ENCODE data around the gene IL15RA.

GRCh38 chr10:5985029-5985428 is 7.7 kb upstream of the IL15RA start:
- TF ChIP-seq CTCF (IDR thresholded peaks at IDR 0.05; ENCODE audit: extremely low read depth in 1 of 2, insufficient read depth in 1 of 2, low read depth in 1 of 2, low read length in 2 of 2) (no peak), POLR2A (IDR thresholded peaks at IDR 0.05; ENCODE audit: low read depth, low read length) (no peak), MAX (IDR thresholded peaks at IDR 0.05; ENCODE audit: insufficient read depth, insufficient read length) (no peak), EZH2 (IDR thresholded peaks at IDR 0.05; ENCODE audit: borderline replicate concordance, low read depth, low read length, severe bottlenecking) (no peak), POLR2AphosphoS5 (IDR thresholded peaks at IDR 0.05; ENCODE audit: insufficient read depth, low read depth, low read length) (no peak), JUN (IDR thresholded peaks at IDR 0.05; ENCODE audit: borderline replicate concordance, insufficient read depth, insufficient read length, low read depth) (no peak), MYC (IDR thresholded peaks at IDR 0.05; ENCODE audit: low read depth, low read length) (no peak)

Measured in endothelial cell of umbilical vein (primary cell).